NCI-H345 treated with DMSO at 0.1 percent for 48 hours (cell line): ENCODE measurements around the gene SNX32.
"Not testable (repeated sequence)": the region's sequence is repeated elsewhere in the genome, so short reads cannot be mapped to it uniquely, and the experiment has no call there.

ENCODE experiments used
- DNase-seq: peaks from one replicate; lab custom pipeline; 2025; ENCODE audit not compliant: unreplicated experiment; lab: John Stamatoyannopoulos, UW

SNX32 gene

DNA sequence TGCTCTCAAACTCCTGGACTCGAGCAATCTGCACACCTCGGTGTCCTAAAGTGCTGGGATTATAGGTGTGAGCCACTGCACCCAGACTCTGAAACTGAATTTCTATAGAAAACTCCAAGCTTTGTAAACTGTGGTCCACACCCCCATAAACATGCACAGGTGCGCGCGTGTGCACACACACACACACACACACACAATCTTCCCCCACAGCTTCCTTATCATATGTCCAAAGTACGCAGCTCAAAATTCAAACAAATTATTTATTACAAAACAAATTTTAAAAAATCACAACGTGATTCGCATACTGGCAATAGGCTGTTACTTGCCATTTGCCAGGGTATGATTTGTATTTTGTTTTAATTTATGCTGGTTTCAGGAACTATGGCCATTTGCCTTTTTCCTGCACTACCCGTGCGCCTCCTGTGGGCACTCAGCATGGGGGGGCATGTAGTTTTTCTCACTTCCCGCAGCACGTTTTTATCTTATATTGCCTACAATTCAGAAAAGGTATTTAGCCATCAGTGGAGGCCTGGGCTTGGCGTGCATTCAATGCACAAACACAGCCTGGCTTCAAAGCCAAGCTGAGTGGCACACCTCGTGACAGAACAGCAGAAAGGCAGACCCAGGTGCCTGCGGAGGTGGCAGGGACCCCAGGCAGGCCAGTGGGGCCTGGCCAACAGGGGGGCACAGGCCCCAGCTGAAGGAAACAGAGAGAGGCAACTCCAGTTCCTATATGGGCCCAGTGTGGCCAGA is 10.8 kb upstream of the SNX32 start:
- DNase-seq = no peak

DNA sequence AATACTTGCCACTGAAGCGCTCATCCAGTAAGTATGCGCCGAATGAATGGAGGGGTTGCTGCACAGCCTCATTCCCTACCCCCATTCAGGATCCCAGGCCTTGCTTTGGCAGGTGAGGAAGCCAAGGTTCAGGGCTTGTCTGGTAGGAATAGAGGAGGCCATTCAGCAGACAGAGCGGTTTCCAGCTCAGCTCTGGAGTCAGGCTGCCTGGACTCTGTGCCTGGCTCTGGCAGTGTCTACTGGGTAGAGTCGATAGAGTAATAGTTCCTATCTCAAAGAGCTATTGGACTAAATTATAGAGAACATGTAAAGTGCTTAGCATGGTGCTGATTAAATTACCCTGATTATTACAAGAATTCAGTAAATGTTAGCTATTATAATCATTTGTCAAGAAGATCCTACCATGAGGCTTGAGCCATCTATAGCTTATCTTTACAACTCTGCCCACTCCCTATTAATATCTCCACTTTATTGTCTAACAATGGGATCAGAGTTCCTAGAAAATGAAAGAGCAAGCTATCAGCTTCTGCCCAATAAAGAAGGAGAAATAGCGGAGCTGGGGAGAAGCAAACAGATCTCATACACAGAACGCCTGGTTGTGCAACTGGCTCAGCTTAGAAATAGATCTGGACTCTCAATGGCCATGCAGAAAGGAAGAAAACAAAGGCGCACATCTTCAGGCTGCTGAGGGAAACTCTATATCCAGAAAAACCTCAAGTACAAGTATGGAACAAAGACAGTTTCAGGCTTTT is 6.6 kb upstream of the SNX32 start:
- DNase-seq = no peak

DNA sequence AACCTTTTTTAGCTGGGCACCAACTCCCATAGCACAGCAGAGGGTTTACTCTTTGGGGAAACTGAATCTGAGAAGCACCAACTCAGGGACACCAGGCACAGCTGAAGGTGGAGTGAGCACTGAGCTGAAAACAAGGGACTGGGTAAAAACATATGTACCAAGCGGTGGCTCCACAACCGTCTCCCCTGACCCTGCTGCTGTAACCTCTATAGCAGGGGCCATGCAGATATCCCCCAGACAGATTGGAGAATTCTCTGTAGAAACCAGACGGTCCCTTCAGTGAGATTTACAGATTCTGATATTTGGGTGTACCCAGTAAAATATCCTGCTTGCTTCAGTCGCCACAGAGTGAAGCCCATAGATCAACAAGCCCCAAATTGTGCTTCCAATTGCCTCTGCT is 4.3 kb upstream of the SNX32 start:
- DNase-seq = no peak

DNA sequence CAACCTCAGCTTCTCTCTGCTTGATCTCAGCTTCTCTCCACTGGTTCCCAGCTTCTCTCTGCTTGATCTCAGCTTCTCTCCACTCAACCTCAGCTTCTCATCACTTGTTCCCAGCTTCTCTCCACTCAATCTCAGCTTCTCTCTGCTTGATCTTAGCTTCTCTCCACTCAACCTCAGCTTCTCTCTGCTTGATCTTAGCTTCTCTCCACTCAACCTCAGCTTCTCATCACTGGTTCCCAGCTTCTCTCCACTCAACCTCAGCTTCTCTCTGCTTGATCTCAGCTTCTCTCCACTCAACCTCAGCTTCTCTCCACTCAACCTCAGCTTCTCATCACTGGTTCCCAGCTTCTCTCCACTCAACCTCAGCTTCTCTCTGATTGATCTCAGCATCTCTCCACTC is 1.5 kb upstream of the SNX32 start:
- not testable (repeated sequence) for DNase-seq

DNA sequence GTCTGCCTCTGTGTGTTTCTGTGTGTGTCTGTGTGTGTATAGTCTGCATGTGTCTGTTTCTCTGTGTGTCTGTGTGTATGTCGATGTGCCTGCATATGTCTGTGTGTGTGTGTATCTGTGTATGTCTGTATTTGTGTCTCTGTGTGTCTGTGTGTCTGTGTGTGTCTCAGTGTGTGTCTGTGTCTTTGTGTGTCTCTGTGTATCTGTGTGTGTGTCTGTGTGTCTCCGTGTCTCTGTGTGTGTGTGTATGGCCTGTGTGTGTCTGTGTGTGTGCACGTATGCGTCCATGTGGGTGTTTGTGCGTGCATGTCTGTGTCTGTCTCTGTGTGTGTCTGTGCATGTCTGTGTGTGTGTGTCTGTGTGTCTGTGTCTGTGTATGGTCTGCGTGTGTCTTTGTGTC is 439 bp downstream of the SNX32 start:
- DNase-seq = no peak

DNA sequence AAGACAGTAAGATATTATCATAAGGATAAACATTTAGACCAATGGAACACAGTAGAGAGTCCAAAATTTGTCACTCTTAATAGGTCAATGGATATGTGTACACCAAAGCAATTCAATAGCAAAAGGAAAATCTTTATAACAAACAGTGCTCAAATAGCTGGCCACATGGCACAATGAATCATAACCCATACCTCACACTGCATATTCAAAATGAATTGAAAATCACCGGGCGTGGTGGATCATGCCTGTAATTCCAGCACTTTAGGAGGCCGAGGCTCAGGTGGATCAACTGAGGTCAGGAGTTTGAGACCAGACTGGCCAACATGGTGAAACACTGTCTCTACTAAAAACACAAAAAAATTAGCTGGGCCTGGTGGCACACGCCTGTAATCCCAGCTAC is 8.4 kb downstream of the SNX32 start:
- no peak for DNase-seq

DNA sequence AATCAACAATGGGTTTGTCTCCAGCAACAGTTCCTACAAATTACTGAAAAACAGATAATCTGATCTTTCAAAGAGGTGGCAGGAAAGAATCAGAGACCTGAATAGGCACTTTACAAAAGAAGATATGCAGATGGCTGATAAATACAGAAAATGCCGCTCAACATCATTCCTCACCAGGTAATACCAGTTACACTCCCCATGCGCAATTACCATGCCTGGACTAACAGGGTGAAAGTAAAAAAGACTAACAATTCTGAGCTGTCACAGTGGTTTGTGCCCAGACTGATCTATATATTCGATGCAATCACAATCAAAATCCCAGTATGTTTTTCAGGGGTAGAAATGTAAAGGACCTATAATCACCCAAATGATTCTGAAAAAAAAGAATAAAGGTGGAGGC is 10.0 kb downstream of the SNX32 start:
- DNase-seq = no peak

DNA sequence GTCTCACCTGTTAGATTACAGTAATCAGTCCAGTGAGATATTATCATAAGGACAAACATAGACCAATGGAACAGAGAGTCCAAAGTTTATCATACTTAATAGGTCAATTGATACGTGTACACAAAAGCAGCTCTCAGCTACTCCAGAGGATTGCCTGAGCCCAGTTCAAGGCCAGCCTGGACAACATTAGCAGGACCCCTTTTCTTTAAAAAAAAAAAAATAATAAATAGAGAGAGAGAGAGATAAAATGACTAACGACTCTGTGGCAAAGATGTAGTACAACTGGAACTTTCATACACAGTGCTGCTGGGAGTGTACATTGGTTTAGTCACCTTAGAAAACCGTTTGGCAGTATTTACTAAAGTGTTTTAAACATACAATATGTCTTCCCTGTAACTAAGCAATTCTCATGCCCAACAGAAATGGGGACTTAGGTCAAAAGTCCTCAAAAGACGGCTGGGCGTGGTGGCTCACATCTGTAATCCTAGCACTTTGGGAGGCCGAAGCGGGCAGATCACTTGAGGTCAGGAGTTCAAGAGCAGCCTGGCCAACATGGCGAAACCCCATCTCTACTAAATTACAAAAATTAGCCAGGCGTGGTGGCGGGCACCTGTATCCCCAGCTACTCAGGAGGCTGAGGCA is 10.6 kb downstream of the SNX32 start:
- no peak for DNase-seq

DNA sequence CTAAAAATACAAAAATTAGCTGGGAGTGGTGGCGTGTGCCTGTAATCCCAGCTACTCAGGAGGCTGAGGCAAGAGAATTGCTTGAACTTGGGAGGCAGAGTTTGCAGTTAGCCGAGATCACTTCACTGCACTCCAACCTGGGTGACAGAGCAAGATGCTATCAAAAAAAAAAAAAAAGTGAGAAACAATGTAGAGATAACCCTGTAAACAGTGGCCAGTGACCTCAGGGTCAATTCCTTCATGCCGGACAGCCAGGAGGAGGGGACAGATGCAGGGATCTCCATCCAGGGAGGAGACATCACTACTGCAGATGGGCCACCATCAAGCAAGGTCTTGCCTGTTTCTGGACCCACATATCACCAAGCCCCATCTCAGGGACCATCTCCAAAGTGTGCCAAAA is 14.0 kb downstream of the SNX32 start:
- no peak for DNase-seq

DNA sequence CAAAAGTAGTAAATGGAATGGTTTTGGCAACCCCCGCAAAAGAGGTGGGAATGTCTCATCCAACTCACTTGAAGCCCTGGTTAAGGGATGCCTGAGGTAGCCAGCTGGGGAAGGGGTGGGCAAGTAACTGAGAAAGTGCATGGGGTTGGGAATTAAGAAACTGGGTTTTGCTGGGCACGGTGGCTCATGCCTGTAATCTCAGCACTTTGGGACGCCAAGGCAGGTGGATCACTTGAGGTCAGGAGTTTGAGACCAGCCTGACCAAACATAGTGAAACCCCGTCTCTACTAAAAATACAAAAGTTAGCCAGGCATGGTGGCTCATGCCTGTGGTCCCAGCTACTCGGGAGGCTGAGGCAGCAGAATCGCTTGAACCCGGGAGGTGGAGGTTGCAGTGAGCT is 14.9 kb downstream of the SNX32 start:
- not testable (repeated sequence) for DNase-seq

DNA sequence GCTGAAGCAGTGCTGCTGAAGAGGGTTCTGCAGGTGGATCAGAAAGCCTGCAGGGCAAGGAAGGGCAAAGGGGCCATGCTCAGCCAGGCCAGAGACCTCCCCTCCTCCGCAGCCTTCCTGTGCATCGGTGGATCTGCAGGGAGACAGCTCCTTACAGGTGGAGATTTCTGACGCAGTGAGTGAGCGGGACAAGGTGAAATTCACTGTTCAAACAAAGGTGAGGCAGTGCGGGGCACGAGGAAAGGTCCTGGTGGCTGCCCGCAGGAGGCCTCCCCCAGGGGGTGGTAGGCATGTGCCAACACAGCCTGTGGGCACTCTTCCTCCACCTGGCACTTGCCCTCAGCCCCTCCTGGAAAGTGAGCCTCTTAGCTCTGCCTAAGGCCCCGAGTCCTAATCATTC is 15.6 kb downstream of the SNX32 start:
- no peak for DNase-seq

DNA sequence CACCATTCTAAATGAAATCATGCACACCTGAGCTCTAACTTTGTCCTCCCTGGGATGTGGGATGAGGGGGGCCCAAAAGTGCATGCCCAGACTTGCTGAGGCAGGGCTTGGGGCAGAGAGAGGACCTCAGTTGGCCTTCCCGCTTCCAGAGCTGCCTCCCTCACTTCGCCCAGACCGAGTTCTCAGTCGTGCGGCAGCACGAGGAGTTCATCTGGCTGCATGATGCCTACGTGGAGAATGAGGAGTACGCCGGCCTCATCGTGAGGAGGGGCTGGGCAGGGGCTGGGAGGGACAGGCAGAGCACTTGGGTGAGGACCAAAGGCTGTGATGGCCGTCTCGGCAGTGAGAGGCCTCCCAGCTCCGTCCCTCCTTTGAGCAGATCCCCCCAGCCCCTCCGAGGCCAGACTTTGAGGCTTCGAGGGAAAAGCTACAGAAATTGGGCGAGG is 16.0 kb downstream of the SNX32 start:
- no peak for DNase-seq

DNA sequence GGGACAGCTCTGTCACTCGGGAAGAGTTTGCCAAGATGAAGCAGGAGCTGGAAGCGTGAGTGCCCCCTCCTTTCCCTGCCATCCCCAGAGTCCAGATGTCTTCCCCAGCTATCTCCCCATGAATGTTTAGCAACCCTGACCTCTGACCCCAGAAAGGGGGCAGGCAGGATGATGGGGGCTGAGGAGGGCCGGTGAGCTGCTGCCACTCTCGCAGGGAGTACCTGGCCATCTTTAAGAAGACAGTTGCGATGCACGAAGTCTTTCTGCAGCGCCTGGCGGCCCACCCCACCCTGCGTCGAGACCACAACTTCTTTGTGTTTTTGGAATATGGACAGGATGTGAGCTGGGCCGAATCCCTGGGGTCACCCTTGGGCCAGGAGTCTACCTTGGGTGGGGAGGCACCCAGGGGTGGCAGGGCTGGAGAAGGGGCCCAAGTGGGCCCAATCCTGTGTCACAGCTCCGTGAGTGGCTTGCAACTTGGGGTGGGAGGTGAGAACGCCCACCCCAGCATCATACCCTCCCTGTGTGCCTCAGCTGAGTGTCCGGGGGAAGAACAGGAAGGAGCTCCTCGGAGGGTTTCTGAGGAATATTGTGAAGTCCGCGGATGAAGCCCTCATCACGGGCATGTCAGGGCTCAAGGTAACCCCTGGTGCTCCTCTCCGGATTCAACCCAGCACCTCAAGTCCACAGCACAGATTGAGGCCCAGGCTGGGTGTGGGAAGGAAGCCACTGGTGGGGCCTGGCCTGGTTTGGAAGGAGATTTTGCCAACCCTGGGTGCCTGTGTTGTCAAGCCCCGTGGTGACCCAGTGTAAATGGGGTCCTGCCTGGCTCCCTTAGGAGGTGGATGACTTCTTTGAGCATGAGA is 16.7 kb downstream of the SNX32 start:
- no peak for DNase-seq

DNA sequence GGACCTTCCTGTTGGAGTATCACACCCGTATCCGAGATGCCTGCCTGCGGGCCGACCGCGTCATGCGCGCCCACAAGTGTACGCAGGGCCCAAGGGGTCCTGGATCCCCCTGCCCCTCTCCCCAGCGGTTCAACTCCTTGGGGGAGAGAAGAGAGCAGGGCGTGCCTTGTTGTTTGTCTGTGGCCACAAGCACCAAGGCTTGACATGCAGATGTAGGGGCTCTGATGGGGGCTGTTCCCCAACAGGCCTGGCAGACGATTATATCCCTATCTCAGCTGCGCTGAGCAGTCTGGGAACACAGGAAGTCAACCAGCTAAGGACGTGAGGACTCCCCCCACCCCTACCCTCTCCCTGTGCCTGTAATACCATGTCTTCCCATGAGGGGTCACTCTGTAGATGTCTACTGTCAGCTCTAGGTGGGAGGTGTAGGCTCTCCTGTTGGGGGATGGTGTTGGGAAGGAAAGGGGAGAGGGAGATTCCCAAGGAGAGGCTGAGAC is 17.4 kb downstream of the SNX32 start:
- DNase-seq = no peak

DNA sequence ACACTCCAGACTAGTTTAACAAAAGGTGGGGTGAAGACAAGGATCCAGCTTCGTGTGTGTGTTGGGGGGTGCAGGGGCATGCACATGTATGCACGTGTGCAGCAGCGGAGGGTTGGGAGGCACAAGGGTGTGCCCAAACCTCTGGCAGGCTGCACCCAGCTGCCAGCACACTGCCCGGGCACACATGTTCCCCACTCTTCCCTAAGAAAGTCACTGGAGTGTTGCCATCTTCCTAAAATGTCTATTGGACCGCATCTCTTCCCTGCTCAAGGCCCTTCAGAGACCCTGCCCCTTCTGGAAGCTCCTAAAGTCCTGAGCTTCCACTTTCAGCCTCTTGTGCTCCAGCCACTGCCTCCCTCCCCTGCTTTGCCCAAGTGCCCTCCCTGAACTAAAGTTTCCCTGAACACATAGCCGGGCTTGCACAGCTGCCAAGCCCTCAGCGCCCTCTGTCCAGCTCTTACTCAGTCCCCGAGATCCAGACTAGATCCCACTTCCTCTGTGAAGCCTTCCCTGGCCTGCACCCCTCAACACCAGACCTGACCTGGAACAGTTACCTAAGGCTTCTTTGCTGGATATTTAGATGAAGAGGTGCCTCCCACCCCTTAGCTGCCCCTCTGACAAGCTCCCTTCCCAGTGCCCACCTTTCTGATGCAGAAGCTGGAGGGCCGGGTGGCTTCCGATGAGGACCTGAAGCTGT is 18.2 kb downstream of the SNX32 start:
- no peak for DNase-seq

DNA sequence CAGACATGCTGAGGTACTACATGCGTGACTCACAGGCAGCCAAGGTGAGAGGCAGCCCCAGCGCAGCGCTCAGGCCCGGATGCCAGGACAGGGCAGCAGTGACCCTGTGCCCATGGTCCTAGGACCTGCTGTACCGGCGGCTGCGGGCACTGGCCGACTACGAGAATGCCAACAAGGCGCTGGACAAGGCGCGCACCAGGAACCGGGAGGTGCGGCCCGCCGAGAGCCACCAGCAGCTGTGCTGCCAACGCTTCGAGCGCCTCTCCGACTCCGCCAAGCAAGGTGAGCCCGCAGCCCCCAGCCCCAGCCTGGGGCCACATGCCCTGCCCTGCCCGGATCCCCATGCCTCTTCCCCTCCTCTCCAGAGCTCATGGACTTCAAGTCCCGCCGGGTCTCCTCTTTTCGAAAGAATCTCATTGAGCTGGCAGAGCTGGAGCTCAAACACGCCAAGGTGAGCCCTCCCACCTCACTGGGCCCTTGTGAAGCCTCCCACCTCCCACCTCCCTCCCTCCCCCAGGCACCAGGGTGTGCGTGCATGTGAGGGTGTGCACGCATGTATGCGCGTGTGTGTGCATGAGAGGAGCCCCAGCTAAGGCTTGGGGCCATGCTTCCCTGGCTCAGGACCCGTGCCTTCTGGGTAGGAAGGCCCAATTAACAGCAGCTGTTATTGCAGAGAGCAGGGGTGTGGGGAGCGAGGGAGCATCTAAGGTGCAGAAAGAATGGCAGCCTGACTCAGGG is 18.9 kb downstream of the SNX32 start:
- DNase-seq = no peak

DNA sequence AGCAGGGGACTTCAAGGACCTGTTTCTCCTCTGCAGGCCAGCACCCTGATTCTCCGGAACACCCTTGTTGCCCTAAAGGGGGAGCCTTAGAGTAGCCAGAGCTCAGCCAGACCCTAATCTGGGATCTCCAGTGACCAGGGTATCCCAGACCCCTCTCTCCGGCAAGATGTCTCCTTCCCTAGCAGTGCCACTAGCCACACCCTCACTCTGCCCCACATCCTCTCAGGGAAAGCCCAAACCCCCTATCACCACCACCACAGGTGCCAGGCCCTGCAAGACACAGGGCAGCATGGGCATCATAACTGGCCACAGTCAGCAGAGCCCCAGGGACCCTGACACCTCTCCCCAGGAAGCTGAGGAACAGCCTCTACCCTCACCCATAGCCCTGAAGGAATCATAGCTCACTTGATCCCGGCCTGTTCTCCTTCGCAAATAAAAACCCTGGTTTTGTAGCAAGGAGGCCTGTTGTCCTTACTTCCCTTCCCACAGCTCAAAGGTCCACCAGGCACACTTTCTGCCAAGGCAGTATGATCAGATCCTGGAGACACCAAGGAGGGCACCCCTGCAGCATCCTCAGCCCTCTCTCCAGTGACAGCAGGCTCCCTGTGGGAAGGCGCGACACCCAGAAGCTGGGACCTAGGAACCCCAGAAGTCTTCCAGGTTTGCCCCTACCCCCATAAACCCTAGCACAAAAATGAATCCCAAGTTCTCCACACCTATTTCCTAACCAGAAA is 19.6 kb downstream of the SNX32 start:
- DNase-seq = no peak

DNA sequence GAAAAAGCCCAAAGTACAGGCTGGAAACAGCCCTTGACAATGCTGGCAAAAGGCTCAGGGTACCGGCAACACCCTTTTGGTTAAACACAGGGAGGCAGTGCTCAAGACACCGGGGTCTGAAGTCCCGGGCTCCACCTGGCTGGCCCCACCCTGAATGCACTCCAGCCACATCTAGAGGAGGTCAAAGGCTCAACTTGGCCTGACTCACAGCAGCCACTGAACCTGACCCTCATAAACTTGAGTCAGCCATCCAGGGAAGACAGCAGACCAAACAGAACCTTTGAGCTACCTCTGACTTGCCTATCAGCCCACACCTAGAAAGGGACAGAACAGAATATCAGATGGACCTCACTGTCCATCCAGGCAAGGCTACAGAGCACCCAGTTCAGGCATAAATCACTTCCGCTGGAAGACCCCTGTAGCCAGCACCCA is 20.4 kb downstream of the SNX32 start:
- no peak for DNase-seq
